ENCODE results near the gene MCC.
"Not testable (repeated sequence)": the region's sequence is repeated elsewhere in the genome, so short reads cannot be mapped to it uniquely, and the experiment has no call there.

MCC gene

DNA sequence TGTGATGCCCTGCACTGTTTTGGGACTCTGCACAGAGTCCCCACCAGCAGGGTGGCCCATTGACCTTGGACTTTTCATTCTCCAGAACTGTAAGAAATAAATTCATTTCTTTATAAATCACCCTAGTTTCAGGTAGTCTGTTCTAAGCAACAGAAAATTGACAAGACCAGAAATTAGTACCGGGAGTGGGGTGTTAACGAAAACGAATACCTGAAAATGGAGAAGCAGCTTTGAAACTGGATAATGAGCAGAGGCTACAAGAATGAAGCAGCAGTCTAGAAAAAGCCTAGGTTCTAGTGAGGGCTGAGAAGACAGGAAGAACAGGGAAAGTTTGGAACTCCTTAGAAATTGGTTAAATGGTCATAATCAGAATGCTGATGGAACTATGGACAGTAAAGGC, 2.1 kb upstream of the MCC start:
- DNase-seq (ENCODE audit: low read depth, low spot score): no peak

DNA sequence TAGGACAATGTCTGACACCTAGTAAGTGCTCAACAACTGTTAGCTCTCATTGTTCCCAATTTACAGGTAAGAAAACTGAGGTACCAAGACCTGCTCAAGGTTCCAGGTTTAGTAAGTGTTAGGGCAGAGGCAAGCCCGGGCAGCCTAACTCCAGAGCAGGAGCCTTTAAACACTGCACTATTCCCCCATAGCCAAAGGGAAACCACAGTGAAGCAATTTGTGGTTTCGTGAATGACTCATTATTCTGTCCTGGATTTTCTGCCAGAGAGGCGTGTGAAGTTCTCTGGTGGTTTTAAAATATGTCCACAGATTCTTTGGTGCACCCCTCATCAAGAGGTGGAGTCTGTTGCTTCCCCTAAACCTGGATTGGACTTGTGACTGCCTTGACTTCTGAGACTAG, 1.0 kb upstream of the MCC start:
- peak; percentile 66 for DNase-seq (ENCODE audit: low read depth, low spot score)

DNA sequence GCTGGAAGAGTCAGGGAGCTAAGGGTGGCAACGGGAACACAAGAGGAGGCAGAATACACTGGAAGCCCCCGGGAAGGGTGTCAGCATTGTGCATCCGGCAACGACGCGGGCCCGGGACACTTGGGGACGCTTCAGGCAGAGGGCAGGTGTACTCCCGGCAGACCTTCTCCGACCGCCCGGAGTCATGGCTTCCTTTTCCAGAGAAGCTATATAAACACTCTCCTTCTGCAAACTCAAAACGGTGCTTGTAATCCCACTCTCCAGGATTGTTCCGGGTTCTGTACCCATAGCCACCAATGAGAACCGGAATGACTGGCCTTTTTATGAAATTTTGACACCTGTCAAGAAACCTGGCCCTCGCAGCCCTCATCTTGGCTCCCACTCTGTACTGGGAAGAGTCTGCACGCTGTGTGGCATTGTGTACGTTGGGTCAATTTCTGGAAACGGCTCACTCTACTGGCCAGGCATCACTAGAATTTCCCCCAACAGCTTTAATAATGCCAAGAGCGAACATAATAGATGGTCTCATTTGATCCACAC, 462 bp upstream of the MCC start:
- no peak for DNase-seq (ENCODE audit: low read depth, low spot score)

DNA sequence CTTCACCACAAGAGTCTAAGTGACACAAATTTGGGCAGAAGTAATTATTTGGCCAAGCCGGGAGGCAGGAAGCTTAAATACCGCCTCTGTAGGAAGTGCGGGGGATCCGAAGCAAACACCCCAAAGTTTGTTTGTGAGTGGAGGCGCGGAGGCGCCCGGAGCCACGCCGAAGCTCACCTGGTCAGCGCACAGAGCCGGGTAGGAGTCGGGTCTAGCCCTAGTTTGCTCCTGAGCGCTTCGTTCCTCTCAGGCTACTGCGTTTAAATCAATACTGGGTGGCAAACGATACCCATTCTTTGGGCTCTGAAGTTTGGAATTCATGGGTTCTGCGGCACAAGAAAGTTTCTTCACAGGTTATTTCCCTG, 855 bp downstream of the MCC start:
- no peak for DNase-seq (ENCODE audit: low read depth, low spot score)

DNA sequence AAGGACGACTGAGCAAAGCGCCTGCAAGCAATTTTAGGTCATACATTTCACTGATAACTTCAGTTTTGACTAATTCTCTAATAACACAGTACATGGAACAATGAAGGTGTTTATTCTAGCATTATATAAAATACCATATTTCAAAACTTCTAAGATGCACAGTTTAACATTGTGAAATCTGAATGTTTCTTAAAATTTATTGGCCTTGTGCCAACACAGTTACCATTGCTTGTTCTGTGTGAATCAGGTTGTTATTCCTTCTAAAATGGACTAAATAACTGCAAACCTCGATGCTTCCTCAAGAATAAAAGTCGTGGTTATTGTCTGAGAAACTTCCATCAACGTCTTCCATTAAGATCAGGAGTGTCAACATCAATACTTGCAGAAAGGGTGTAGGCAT, 8.0 kb downstream of the MCC start:
- DNase-seq (ENCODE audit: low read depth, low spot score): no peak

DNA sequence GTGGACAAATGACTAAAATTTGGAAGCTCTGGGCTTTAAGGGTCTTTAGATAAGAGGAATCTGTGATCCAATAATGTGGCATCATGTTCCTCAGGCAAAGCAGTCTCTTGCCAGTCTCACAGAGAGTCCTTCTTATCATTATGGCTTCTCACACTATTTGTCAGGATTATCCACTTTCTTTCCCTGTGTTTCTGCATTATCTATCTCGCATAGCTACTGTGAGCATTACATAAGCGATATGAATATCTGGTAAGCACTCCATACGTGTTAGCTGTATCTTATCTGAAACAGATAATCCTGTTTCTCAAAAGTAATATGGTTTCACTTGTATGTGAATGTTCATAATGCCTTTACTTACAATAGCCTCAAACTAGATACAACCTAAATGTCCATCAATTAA, 9.6 kb downstream of the MCC start:
- no peak for DNase-seq (ENCODE audit: low read depth, low spot score)

DNA sequence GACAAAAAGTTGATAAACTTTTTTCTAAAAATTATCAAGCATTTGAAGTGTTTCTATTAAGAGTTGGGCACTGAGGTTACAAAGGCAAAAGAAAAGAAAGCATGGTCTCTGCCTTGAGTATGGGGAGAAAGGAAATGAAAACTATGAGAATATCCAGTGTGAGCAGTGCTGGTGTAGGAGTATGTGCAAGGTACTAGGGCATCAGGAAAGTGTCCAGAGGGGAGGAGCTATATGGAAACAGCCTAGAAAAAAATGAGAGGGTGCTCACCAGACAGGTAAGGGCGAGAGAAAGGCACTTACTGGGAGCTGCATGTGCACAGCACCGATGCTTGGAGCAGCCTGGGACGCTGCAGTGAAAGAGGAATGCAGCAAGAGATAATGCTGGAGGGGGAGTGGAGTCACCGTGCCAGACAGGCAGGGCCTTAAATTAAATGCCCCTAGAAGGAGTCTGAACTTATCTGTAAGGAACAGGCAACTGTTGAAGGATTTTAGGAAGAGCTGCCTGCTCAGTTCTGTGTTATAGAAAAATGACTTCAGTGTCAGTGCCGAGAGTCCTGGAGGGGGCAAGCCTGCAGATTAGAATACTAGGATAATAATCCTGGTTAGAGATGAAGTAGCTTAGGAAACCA, 14.0 kb downstream of the MCC start:
- DNase-seq (ENCODE audit: low read depth, low spot score): no peak

DNA sequence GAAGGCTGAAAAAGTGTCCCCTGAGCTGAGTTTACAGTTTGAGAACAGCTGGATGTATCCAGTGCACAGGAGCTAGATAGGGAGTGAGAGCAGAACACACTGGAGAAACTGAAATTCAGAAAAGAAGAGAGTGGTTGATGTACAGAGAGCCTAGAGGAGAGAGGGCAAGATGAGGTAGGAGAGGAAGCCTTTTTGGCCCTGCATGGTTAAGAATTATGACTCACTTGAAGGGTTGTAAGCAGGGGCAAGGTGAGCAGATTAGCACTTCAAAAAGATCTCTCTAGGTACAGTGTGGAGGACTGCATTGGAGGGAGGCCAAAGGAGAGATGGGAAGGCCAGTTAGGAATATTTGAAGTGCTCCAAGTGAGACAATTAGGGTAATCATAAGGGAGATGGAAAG, 25.2 kb downstream of the MCC start:
- no peak for DNase-seq (ENCODE audit: low read depth, low spot score)

DNA sequence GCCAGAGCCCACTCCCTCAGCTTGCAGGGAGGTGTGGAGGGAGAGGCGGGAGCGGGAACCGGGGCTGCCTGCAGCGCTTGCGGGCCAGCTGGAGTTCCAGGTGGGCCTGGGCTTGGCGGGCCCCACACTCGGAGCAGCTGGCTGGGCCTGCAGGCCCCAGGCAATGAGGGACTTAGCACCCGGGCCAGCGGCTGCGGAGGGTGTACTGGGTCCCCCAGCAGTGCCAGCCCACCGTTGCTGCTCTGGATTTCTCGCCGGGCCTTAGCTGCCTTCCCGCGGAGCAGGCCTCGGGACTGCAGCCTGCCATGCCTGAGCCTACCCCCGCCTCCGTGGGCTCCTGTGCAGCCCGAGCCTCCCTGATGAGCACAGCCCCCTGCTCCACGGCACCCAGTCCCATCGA, 31.1 kb downstream of the MCC start:
- DNase-seq (ENCODE audit: low read depth, low spot score): not testable (repeated sequence)

DNA sequence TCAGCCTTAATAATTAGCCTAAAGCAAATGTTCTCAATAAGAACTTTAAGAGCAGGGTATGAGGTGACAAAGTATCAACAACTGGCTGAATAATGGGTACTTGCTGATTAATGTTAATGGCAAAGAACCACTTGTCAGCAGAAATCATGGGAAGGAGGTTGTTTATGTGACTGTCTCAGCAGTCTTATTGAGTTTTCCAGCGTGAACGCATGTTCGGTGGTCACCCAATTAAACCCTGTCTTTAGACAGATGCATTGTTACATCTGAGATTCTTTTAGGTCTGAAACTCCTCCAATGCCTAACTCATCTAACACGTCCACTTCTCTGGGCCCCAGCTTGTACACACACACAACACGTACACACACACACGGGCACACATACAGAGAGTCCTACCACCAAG, 35.3 kb downstream of the MCC start:
- no peak for DNase-seq (ENCODE audit: low read depth, low spot score)

DNA sequence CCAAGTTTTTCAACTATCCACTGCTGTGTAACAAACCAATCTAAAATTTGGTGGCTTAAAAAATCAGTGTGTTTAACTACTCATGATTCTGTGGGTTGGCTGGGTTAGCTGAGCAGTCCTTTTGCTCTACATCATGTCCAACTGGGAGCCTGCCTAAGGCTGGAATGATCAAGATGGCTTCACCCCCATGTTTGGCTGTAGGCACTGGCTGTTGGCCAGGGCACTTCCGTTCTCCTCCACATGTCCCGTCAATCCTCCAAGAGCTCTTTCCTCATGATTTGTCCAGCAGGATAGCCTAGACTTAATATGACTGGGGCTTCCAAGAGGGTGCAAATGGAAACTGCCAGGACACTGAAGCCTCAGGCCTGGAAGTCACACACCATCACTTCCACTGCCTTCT, 36.5 kb downstream of the MCC start:
- DNase-seq (ENCODE audit: low read depth, low spot score): no peak

DNA sequence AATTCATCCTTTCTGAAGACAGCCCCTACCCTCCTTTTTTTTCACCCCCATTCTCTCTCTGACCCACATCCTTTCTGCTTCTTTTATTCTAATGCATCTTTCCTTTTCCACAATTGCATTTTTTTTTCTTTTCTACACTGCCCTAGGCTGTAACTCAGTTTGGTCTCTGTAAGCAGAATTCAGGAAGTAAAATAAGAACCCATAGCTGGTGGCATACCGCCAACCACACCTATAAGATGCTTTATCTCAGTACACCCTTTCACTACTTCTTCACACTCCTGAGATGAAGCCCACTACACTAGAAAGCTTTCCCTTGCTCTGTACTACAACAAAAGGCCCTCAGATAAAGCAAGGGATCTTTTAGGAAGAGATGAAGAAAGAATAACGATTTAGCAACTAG, 37.3 kb downstream of the MCC start:
- no peak for DNase-seq (ENCODE audit: low read depth, low spot score)

DNA sequence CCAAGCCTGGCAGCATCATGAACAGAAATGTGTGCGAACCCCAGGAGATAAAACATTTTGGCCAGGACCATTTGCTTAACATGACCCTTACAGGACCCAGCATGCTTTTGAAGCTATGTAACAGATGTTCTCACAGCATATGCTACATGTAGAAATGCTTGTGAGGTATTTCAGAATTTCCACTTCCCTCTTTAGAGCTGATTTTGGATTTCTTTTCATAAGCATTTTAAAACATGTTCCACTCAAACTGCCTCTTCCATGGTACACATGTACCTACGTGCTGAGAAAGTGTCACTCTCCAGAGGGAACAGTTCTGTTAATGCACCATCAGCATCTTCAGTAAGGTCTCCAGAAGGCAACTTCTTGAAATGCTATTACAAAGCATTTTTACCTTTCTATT, 37.8 kb downstream of the MCC start:
- DNase-seq (ENCODE audit: low read depth, low spot score): no peak

DNA sequence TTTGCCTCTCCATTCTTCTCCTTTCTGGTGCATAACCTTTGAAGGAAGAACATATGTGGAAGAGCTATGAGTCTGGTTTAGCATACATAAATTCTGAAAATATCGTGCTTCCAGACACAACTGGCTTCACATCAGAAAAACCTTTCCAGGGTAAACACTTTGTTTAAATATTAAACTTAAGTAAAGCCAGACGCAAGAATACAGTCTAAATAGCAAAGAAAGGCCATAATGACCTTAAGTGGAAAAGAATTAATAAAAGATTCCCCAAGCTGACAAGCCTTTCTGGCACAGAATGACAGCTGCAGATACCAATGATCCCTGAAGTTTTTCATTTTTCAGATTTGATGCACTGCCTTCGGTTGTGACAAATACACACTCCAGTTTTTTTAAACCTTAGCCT, 40.0 kb downstream of the MCC start:
- no peak for DNase-seq (ENCODE audit: low read depth, low spot score)

DNA sequence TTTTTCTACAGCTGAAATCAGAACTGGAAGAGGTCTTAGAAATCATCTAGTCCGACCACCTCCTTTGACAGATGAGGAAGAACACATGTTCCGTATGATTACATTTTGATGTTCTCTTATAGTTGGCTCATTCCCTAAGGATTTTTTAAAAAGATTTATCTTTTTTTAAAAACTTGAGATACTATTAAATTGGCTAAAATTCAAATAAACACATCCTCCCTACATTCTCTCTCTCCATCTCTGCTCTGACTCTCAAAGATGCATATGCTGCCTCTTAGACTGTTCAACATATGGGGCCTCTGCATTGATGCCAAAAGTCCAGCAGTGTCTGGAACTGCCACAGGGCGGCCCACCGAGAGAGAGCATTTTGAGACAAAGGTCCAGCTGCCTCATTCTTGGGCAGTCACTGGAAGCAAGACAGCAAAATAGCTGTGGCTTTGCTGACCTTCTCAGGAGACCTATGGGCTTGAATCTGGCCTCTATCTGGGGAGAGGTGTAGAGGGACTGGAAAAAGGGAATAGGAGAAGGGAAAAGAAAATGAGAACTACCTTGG, 40.7 kb downstream of the MCC start:
- DNase-seq (ENCODE audit: low read depth, low spot score): no peak

DNA sequence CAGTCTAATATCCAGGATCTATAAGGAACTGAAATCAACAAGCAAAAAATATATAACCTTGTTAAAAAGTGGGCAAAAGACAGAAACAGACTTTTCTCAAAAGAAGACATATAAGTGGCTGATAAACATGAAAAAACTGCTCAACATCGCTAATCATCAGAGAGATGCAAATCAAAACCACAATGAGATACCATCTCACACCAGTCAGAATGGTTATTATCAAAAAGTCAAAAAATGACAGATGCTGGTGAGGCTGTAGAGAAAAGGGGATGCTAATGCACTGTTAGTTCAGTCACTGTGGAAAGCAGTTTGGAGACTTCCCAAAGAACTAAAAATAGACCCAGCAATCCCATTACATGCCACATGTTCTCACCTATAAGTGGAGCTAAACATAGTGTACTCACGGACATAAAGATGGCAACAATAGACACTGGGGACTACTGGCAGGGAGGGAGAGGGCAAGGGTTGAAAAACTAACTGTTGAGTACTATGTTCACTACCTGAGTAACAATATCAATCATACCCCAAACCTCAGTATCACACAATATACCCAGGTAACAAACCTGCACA, 41.8 kb downstream of the MCC start:
- no peak for DNase-seq (ENCODE audit: low read depth, low spot score)

DNA sequence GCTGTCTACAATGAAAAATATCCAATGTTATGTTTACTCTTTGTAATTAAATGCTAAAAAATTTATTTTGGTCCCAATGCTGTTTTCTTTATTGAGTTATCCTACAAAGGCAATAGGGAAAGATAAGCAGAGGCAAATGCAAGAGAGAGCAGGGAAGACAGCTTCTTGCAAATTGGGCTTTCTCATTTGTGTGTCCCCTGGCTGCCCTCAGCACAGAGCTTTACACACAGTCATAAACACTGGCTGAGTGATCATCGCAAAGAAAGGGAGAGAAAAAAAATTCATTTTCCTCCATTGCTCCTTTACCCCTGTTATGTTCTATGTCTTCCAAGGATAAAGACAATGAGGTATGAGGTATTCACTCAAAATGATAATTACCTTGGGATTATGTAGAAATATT, 51.1 kb downstream of the MCC start:
- DNase-seq (ENCODE audit: low read depth, low spot score): no peak

DNA sequence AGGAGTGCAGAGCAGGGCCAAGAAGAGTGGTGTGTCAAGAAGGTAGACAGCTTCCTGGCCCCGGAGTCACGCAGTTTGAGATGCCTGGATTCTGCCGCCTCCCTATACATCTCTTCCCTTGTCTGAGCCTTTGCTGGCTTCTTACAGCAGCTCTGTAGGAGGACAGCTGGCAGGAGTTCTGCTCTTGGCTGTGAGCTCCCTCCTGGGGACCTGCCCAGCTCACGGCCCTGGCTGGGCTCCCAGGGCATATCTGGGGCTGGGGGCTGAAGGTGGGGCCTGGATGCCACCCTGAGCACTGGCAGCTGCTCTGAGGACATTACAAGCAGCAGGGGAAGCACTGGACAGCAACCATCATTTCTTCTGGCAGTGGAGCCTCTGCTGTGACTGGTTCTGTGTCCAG, 52.7 kb downstream of the MCC start:
- DNase-seq (ENCODE audit: low read depth, low spot score): no peak

DNA sequence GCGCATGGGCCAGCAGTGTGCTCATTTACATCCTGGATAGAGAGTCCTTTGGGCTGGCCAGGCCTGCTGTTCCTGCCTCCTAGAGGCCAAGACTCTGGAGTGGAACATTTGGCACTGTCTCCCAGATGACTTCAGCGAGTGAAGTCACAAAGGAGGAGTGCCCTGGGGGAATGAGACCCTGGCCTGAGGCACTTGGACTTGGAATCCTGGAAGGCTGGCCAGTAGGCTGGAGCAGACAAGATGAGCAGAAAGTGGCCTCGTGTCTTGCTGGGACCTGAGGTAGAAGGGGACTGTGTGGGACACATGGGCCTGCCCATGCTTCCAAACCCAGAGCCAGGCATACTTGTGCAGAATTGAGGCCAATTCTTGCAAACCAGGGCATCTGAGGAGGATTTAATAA, 53.4 kb downstream of the MCC start, which contains the start of gene TSSK1B:
Gene TSSK1B, minus strand, starts transcription at position 101 of the 400 bp plus-strand sequence. CDS start 150 bp downstream, outside the sequence.
- DNase-seq (ENCODE audit: low read depth, low spot score): no peak

DNA sequence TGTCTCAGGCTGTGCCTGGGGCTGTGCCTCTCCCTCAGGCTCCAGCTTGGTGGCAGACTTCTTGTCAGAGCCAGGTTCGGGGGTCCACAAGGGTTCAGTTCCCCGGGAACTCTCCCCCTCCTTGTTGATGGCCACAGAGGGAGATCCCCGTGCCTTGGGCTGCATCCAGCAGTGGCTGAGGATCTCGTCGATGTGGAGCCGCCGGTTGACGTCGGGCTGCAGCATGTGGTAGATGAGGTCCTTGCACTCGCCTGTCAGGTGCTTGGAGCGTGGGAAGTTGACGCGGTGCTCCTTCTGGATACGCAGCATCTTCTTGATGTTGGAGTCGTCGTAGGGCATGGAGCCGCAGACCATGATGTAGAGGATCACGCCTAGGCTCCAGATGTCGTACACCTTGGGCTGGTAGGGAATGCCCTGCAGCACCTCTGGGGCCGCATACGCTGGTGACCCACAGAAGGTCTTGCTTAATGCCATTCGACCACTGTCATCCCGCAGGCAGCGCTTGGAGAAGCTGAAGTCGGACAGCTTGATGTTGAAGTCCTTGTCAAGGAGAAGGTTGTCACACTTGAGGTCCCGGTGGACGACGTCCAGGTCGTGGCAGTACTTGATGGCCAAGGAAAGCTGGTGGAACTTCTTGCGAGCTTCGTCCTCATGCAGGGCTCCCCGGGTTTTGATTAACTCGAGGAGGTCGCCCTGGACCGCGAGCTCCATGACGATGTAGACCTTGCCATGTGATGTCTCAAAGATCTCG, 54.2 kb downstream of the MCC start:
- DNase-seq (ENCODE audit: low read depth, low spot score): no peak

DNA sequence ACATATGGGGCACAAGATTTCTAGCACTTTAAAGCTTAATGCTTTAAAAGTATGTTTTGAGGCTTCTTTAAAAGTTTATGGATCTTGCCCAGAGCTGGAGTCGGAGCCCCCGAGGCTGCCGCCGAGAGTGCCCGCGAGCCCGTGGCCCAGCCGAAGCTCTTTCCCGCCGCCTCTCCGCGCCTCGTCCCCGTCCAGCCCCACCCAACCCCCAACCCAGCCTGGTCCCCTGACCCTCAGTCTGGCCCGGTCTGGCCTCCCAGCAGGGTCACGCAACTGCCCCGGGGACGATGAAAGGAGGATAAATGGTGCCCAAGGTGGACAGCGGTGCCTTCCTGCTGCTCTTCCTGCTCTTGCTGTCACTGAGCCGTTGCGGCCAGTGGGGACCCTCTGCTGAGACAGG, 55.2 kb downstream of the MCC start:
- DNase-seq (ENCODE audit: low read depth, low spot score): no peak

DNA sequence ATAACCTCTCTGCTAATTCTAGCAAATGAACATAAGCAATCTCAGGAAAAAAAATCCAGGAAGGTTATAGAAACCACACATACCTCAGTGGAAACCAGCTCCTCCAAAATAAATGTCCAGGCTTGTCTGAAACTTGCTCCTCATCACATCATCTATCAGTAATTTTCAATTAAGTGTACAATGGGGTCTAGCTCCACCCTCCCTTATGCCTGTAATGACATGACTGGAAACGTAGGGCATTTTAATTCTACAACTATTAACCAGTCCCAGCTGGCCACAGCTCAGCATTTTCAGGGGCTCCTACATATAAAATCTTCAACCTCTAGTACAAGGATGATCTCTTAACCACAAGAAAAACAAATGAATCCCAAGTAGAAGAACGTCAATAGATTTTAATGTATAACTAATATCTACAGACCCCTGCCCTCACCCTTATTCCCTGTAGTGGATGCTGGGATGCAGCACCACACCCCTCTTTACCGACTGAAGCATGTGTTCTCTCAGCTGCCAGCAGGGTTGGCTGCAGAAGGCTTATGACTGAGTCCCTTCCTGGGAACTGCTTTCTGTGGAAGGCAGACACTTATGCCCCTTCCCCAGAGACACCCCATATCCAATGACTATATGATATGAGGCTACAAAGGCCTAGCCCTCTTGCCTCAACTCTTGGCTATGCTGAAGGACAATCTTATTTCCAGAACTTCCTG, 60.2 kb downstream of the MCC start:
- DNase-seq (ENCODE audit: low read depth, low spot score): no peak
